Transverse colon (tissue), 4 donors: ENCODE data around the gene SLC27A6. TPM values are rescaled to one million over a fixed set of nuclear protein-coding genes. Genes with fewer than 3 reads are reported as not detected.

ENCODE experiments used
- DNase-seq: peaks from one replicate; pipeline ENCODE4 v3.0.0-alpha.2; 2019
- H3K27ac ChIP-seq, 4 donors: fragments of 200-600 bp; sonication (generic); 2 replicates each; pipeline ENCODE4 v1.5.1; 2016 to 2018; ENCODE audit warnings: inconsistent platforms in 4 of 4
- H3K27me3 ChIP-seq: fragments of 200-600 bp; sonication (generic); 2 replicates; pipeline ENCODE4 v1.5.1; 2017; ENCODE audit warnings: inconsistent platforms
- H3K36me3 ChIP-seq, 4 donors: fragments of 200-600 bp; sonication (generic); 2 replicates each; pipeline ENCODE4 v1.5.1; 2017 to 2019; ENCODE audit warnings: inconsistent platforms in 4 of 4
- H3K4me1 ChIP-seq, 4 donors: fragments of 200-600 bp; sonication (generic); 2 replicates each; pipeline ENCODE4 v1.5.1; 2017 to 2020; ENCODE audit warnings: inconsistent platforms in 4 of 4
- H3K4me3 ChIP-seq, 4 donors: fragments of 200-600 bp; sonication (generic); 1 replicate in 1 of 4; 2 replicates in 3 of 4; pipeline versions ENCODE4 v1.5.1 to v1.6.1; 2017 to 2019; ENCODE audit warnings: inconsistent platforms in 4 of 4
- H3K9me3 ChIP-seq, 2 donors: fragments of 200-600 bp; sonication (generic); 2 replicates each; pipeline ENCODE4 v1.5.1; 2017 to 2019; ENCODE audit warnings: inconsistent platforms in 2 of 2
- EP300 ChIP-seq: sonication (generic); formaldehyde crosslinking; IDR thresholded peaks from one replicate; pipeline ENCODE4 v1.6.1; 2017; ENCODE audit warnings: antibody characterized with exemption, low read depth
- POLR2A ChIP-seq: fragments of 450-650 bp; IDR thresholded peaks from one replicate; pipeline ENCODE4 v1.6.1; 2016; ENCODE audit warnings: antibody characterized with exemption, mild to moderate bottlenecking, moderate library complexity
- POLR2AphosphoS5 ChIP-seq, 3 donors: sonication (generic); formaldehyde crosslinking; IDR thresholded peaks; one replicate each; pipeline ENCODE4 v1.6.1; 2016; ENCODE audit warnings: antibody characterized with exemption in 3 of 3
- WGBS, 2 donors: methylation state at CpG; one replicate each; pipeline ENCODE4 v1.1.5; 2018; ENCODE audit warnings: low coverage in 1 of 2; 5-methylcytosine and 5-hydroxymethylcytosine counted together
- in situ Hi-C, 4 donors: fragments of 200-750 bp; cut with MboI; loops; one replicate each; pipeline versions ENCODE4 v1.15.0 to v1.15.1; 2017; ENCODE audit warnings: low sequenced_read_pairs in 3 of 4, low pct_ligation_motif_present in 1 of 4, low pct_unique_long_range_greater_than_20kb in 1 of 4
- intact Hi-C: fragments of 100-400 bp; cut with DNase I; formaldehyde crosslinking; loops from one replicate; pipeline ENCODE4 v1.15.1; 2023; ENCODE audit warnings: low total_unique reads
- total RNA-seq, 4 donors: library from RNA; depleted of rRNA; stranded (reverse); fragments of >200 nt; gene quantifications; one replicate each; pipeline ENCODE4 v1.1.0, GENCODE V29; 2016
- TF ChIP-seq, protein P1 (sequence below), 5 experiments: fragments of 200-600 bp in 3 of 5; fragments of 450-650 bp in 2 of 5; sonication (generic) in 3 of 5; IDR thresholded peaks; 1 replicate in 2 of 5; 2 replicates in 3 of 5; pipeline ENCODE4 v1.5.1; 2016 to 2017; ENCODE audit warnings: antibody characterized with exemption in 5 of 5, inconsistent platforms in 3 of 5, mild to moderate bottlenecking in 2 of 5, moderate library complexity in 1 of 5

SLC27A6 gene
- total RNA-seq, 4 donors from 2014 or later, result 0.27 to 0.64 TPM; not detected in 2

DNA sequence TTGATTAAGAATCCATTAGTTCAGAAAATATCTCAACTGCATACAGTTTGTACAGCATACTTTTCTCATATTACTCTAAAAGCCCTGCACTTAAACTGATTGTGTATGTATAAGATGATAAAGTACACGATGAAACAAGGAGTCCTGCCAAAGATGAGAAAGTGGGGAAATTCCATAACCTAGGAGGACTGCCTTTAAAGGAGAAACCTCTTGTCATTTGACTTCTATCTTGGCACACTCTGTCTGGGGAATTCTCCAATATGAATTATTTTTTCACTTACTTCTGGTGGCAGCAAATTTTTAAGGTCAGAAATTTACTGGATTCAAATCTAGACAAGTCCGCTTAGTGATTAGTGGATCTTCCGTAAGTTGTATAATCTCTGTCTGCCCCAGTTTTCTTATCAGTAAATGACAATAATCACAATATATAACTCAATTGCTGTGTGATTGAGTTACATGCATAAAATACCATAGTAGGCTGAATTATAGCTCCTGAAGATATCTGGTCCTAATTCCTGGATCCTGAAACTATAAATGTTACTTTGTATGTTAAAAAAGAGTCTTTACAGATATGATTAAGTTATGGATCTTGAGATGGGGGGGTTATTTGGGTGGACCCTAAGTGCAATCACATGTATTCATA is 112.3 kb downstream of the SLC27A6 start:
- intact Hi-C loops, result no loop called here
- Histone ChIP-seq H3K36me3 (no peaks in the 10 kb centered on the region), H3K27me3 (no peaks in the 10 kb centered on the region), H3K27ac (no peak overlapping the region), H3K9me3 (no peaks in the 10 kb centered on the region), H3K4me3 (no peak overlapping the region), H3K4me1 (no peaks in the 10 kb centered on the region)
- no peak for DNase-seq
- 56 to 67% methylated on average over 3 of the region's 3 CpGs for WGBS, 2 donors
- TF ChIP-seq, protein P1, sequence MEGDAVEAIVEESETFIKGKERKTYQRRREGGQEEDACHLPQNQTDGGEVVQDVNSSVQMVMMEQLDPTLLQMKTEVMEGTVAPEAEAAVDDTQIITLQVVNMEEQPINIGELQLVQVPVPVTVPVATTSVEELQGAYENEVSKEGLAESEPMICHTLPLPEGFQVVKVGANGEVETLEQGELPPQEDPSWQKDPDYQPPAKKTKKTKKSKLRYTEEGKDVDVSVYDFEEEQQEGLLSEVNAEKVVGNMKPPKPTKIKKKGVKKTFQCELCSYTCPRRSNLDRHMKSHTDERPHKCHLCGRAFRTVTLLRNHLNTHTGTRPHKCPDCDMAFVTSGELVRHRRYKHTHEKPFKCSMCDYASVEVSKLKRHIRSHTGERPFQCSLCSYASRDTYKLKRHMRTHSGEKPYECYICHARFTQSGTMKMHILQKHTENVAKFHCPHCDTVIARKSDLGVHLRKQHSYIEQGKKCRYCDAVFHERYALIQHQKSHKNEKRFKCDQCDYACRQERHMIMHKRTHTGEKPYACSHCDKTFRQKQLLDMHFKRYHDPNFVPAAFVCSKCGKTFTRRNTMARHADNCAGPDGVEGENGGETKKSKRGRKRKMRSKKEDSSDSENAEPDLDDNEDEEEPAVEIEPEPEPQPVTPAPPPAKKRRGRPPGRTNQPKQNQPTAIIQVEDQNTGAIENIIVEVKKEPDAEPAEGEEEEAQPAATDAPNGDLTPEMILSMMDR (IDR thresholded peaks at IDR 0.05), result no peak
- no peak for TF ChIP-seq EP300
- no peak for TF ChIP-seq POLR2AphosphoS5 (IDR thresholded peaks at IDR 0.05)
- no peak for TF ChIP-seq POLR2A
- in situ Hi-C loops, result no loop called here

GRCh38 chr5:129078247-129078646 is 113.0 kb downstream of the SLC27A6 start:
- WGBS, 2 donors, result 39% methylated on average over 1 of the region's 1 CpG; no CpG with 5 or more reads in 1 of the 2 donors

DNA sequence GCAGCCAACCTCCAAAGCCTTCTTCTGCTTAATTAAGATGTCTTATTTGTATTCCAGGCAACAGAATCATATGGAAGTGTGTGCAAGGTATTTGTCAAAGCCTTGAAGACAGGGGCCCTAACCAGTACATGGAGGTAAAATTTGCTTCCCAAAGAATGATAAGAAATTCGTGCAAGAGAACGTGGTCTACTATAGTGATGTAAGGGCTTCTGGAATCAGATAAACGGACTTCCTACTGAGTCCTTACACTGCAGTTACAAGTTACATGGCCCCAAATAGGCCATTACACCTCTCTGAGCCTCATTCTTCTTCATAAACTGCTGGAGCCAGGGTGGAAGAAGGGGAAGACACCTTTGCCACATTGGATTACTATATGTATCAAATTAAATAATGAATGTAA is 113.4 kb downstream of the SLC27A6 start:
- intact Hi-C loops (no loop called here), in situ Hi-C loops (no loop called here)
- DNase-seq, result no peak
- Histone ChIP-seq H3K9me3 (no peaks in the 10 kb centered on the region), H3K27ac (no peak overlapping the region), H3K4me3 (no peak overlapping the region), H3K36me3 (no peaks in the 10 kb centered on the region), H3K4me1 (no peaks in the 10 kb centered on the region), H3K27me3 (no peaks in the 10 kb centered on the region)
- TF ChIP-seq, protein P1 (IDR thresholded peaks at IDR 0.05), result no peak
- TF ChIP-seq EP300 (no peak), POLR2AphosphoS5 (IDR thresholded peaks at IDR 0.05) (no peak), POLR2A (no peak)
- 81% methylated on average over 3 of the region's 3 CpGs; no CpG with 5 or more reads in 1 of the 2 donors for WGBS, 2 donors

More at GRCh38 chr5:129078247-129078646, 113.0 kb downstream of the SLC27A6 start:
- in situ Hi-C loops, result no loop called here
- Histone ChIP-seq H3K4me3 (no peak overlapping the region), H3K27me3 (no peaks in the 10 kb centered on the region), H3K36me3 (no peaks in the 10 kb centered on the region), H3K4me1 (no peaks in the 10 kb centered on the region), H3K27ac (no peak overlapping the region), H3K9me3 (no peaks in the 10 kb centered on the region)
- intact Hi-C loops, result no loop called here
- DNase-seq, result no peak
- TF ChIP-seq, protein P1 (IDR thresholded peaks at IDR 0.05), result no peak
- TF ChIP-seq POLR2A (no peak), POLR2AphosphoS5 (IDR thresholded peaks at IDR 0.05) (no peak), EP300 (no peak)

GRCh38 chr5:129079496-129079895 is 114.2 kb downstream of the SLC27A6 start:
- Histone ChIP-seq H3K4me1 (no peaks in the 10 kb centered on the region), H3K27me3 (no peaks in the 10 kb centered on the region), H3K9me3 (no peaks in the 10 kb centered on the region), H3K4me3 (no peak overlapping the region), H3K27ac (no peak overlapping the region), H3K36me3 (no peaks in the 10 kb centered on the region)
- TF ChIP-seq, protein P1 (IDR thresholded peaks at IDR 0.05), result no peak
- TF ChIP-seq POLR2AphosphoS5 (IDR thresholded peaks at IDR 0.05), result no peak
- in situ Hi-C loops, result no loop called here
- DNase-seq, result no peak
- intact Hi-C loops, result no loop called here
